ENCODE results near the gene C12orf43.

GRCh38 chr12:121009741-121010140 lies 6.5 kb downstream of the C12orf43 start:
- TF ChIP-seq, protein P1, sequence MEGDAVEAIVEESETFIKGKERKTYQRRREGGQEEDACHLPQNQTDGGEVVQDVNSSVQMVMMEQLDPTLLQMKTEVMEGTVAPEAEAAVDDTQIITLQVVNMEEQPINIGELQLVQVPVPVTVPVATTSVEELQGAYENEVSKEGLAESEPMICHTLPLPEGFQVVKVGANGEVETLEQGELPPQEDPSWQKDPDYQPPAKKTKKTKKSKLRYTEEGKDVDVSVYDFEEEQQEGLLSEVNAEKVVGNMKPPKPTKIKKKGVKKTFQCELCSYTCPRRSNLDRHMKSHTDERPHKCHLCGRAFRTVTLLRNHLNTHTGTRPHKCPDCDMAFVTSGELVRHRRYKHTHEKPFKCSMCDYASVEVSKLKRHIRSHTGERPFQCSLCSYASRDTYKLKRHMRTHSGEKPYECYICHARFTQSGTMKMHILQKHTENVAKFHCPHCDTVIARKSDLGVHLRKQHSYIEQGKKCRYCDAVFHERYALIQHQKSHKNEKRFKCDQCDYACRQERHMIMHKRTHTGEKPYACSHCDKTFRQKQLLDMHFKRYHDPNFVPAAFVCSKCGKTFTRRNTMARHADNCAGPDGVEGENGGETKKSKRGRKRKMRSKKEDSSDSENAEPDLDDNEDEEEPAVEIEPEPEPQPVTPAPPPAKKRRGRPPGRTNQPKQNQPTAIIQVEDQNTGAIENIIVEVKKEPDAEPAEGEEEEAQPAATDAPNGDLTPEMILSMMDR (IDR thresholded peaks at IDR 0.05; ENCODE audit: low read length) = no peak
- TF ChIP-seq EZH2 (optimal IDR thresholded peaks at IDR 0.05; ENCODE audit: low read depth, low read length) (no peak), EZH2phosphoT487 (IDR thresholded peaks at IDR 0.05; ENCODE audit: low read length) (no peak)
